PC-9 (cell line): ENCODE results near the gene TSPAN31. TPM values are rescaled to one million over a fixed set of nuclear protein-coding genes. Genes with fewer than 3 reads are reported as not detected.
"Not testable (repeated sequence)": the region's sequence is repeated elsewhere in the genome, so short reads cannot be mapped to it uniquely, and the experiment has no call there.

Source experiments
- BruUV-seq: library from RNA; stranded (reverse); fragments of 400-500 nt; replicated peaks from 2 replicates; lab custom pipeline; 2021; lab: Mats Ljungman, UMichigan
- CTCF ChIA-PET: fragments of 300-600 bp; sonication (Branson Sonifier 250); formaldehyde crosslinking; loops from one replicate; lab custom pipeline; 2022; ENCODE audit warnings: antibody characterized with exemption; lab: Charles Lee
- POLR2A ChIA-PET: fragments of 300-600 bp; sonication (Branson Sonifier 250); formaldehyde crosslinking; loops from one replicate; lab custom pipeline; 2022; ENCODE audit warnings: antibody characterized with exemption; ENCODE audit not compliant: unreplicated experiment; lab: Charles Lee
- DNase-seq, 2 experiments: peaks; one replicate each; pipeline versions ENCODE4 v3.0.0 to v3.0.0-alpha.2; 2015 to 2022; ENCODE audit warnings: mixed read lengths in 1 of 2
- H2AFZ ChIP-seq: fragments of 200-600 bp; sonication (generic); 2 replicates; pipeline ENCODE4 v1.8.1; 2017; ENCODE audit warnings: antibody characterized with exemption
- H3F3A ChIP-seq: fragments of 200-600 bp; sonication (generic); 2 replicates; pipeline ENCODE4 v1.8.1; 2017; ENCODE audit warnings: antibody characterized with exemption, mild to moderate bottlenecking, low read depth; ENCODE audit not compliant: insufficient read depth
- H3K27ac ChIP-seq: fragments of 200-600 bp; sonication (generic); 2 replicates; pipeline ENCODE4 v1.6.1; 2016; ENCODE audit warnings: mixed run types
- H3K27me3 ChIP-seq: fragments of 200-600 bp; sonication (generic); 2 replicates; pipeline ENCODE4 v1.6.1; 2016; ENCODE audit warnings: low read depth, mixed run types; ENCODE audit not compliant: insufficient read depth
- H3K36me3 ChIP-seq: fragments of 200-600 bp; sonication (generic); 2 replicates; pipeline ENCODE4 v1.6.1; 2016; ENCODE audit warnings: low read depth, mixed run types
- H3K4me1 ChIP-seq: fragments of 200-600 bp; sonication (generic); replicated peaks from 2 replicates; pipeline ENCODE4 v1.6.1; 2016; ENCODE audit warnings: mixed run types; ENCODE audit not compliant: insufficient read depth
- H3K4me2 ChIP-seq: fragments of 200-600 bp; sonication (generic); 2 replicates; pipeline ENCODE4 v1.6.1; 2017; ENCODE audit warnings: mixed run types
- H3K4me3 ChIP-seq: fragments of 200-600 bp; sonication (generic); 2 replicates; pipeline ENCODE4 v1.6.1; 2016; ENCODE audit warnings: mixed run types
- H3K79me2 ChIP-seq: fragments of 200-600 bp; sonication (generic); 2 replicates; pipeline ENCODE4 v1.6.1; 2017; ENCODE audit warnings: low read depth, mixed run types
- H3K9me2 ChIP-seq: fragments of 200-600 bp; sonication (generic); 2 replicates; pipeline ENCODE4 v1.8.1; 2017; ENCODE audit warnings: mild to moderate bottlenecking; ENCODE audit not compliant: insufficient read depth
- H3K9me3 ChIP-seq: fragments of 200-600 bp; sonication (generic); 2 replicates; pipeline ENCODE4 v1.8.1; 2016; ENCODE audit warnings: low read depth; ENCODE audit not compliant: insufficient read depth
- H4K20me1 ChIP-seq: fragments of 200-600 bp; sonication (generic); 2 replicates; pipeline ENCODE4 v1.8.1; 2017; ENCODE audit not compliant: insufficient read depth
- CTCF ChIP-seq: fragments of 200-600 bp; sonication (generic); conservative IDR thresholded peaks from 2 replicates; pipeline ENCODE4 v1.6.1; 2017; ENCODE audit warnings: mixed run types, antibody characterized with exemption, mild to moderate bottlenecking, moderate library complexity
- EZH2 ChIP-seq: fragments of 200-600 bp; sonication (generic); IDR thresholded peaks from 2 replicates; pipeline ENCODE4 v1.8.0; 2017; ENCODE audit warnings: antibody characterized with exemption, low read depth
- intact Hi-C: fragments of 100-400 bp; cut with micrococcal nuclease; formaldehyde crosslinking; loops from one replicate; pipeline ENCODE4 v1.10.0; 2022; ENCODE audit not compliant: unreplicated experiment
- total RNA-seq: library from RNA; stranded (reverse); gene quantifications from 2 replicates; pipeline ENCODE4 v1.2.3, GENCODE V29; 2021

The TSPAN31 gene
- total RNA-seq, 1 experiment from 2014 or later, result 18.2 TPM

GRCh38 chr12:57720606-57721595 lies 23.9 kb upstream of the TSPAN31 start:
- no peak overlapping the region for H3K4me2 ChIP-seq
- DNase-seq, result no peak
- H3K9me3 ChIP-seq, result no peaks in the 10 kb centered on the region
- no peaks in the 10 kb centered on the region for H4K20me1 ChIP-seq
- intact Hi-C loops, result loop anchor here (10.0 kb wide), 1 partner anchor 126 kb away; the partner anchor contains the start of gene PIP4K2C
- H2AFZ ChIP-seq, result no peak overlapping the region
- no peak overlapping the region for H3K27ac ChIP-seq
- no peaks in the 10 kb centered on the region for H3K79me2 ChIP-seq
- H3K27me3 ChIP-seq, result no peaks in the 10 kb centered on the region
- no peaks in the 10 kb centered on the region for H3F3A ChIP-seq
- ChIA-PET POLR2A (interaction anchor here (0.6 kb wide), 1 partner anchor 216 kb away, joined by 3 read pairs; no protein-coding TSS in a partner anchor), CTCF (no interaction called here)
- TSS peak; percentile 39 for BruUV-seq
- H3K4me1 ChIP-seq, result no peaks in the 10 kb centered on the region
- TF ChIP-seq CTCF (no peak), EZH2 (no peak)
- no peaks in the 10 kb centered on the region for H3K9me2 ChIP-seq
- H3K36me3 ChIP-seq, result no peaks in the 10 kb centered on the region
- no peak overlapping the region for H3K4me3 ChIP-seq

- BruUV-seq, POLR2A ChIA-PET: not testable (repeated sequence)
- CTCF ChIA-PET, result interaction anchor here (0.7 kb wide), 1 partner anchor 138 kb away, joined by 6 read pairs; no protein-coding TSS in a partner anchor
Observed at GRCh38 chr12:57721846-57722608, 22.8 kb upstream of the TSPAN31 start.

GRCh38 chr12:57722716-57723629 lies 21.9 kb upstream of the TSPAN31 start:
- Histone ChIP-seq H3K4me1 (no peaks in the 10 kb centered on the region), H3K4me3 (no peak overlapping the region), H3K4me2 (no peak overlapping the region), H2AFZ (no peak overlapping the region), H3K27me3 (no peaks in the 10 kb centered on the region), H3K36me3 (no peaks in the 10 kb centered on the region), H4K20me1 (no peaks in the 10 kb centered on the region), H3F3A (no peaks in the 10 kb centered on the region), H3K79me2 (no peaks in the 10 kb centered on the region), H3K9me2 (no peaks in the 10 kb centered on the region), H3K9me3 (no peaks in the 10 kb centered on the region), H3K27ac (no peak overlapping the region)
- no TSS peak for BruUV-seq
- no peak for DNase-seq
- intact Hi-C loops, result loop anchor here (10.0 kb wide), 1 partner anchor 128 kb away; the partner anchor contains the start of gene PIP4K2C
- CTCF ChIA-PET, result interaction anchor here (0.7 kb wide), 1 partner anchor 139 kb away, joined by 6 read pairs; no protein-coding TSS in a partner anchor
- no peak for TF ChIP-seq CTCF
- no peak for TF ChIP-seq EZH2
- POLR2A ChIA-PET, result no interaction called here

More at GRCh38 chr12:57721846-57722608, 22.8 kb upstream of the TSPAN31 start:
- H3K4me2 ChIP-seq, H3K79me2 ChIP-seq, H3K27me3 ChIP-seq, DNase-seq, H3F3A ChIP-seq, H3K36me3 ChIP-seq, H3K4me1 ChIP-seq, H3K9me2 ChIP-seq, H4K20me1 ChIP-seq, H2AFZ ChIP-seq, H3K27ac ChIP-seq, H3K9me3 ChIP-seq, H3K4me3 ChIP-seq: not testable (repeated sequence)
- intact Hi-C loops, result loop anchor here (10.0 kb wide), 1 partner anchor 127 kb away; the partner anchor contains the start of gene PIP4K2C
